COR-L47 (cell line): Measurements from ENCODE around the gene TFR2.

Experiments
- DNase-seq: peaks from one replicate; lab custom pipeline; 2025; lab: John Stamatoyannopoulos, UW

TFR2 gene

GRCh38 chr7:100613412-100614175, 27.8 kb downstream of the TFR2 start:
- no peak for DNase-seq

- no peak for DNase-seq
These were observed 28.5 kb downstream of the TFR2 start for GRCh38 chr7:100612730-100613390.

- DNase-seq: peak; percentile 98
These were observed 29.2 kb downstream of the TFR2 start, which contains the start of gene MOSPD3 for GRCh38 chr7:100611983-100612729. Gene MOSPD3, plus strand, starts transcription at chr7:100612540. Its CDS starts 252 bp downstream, at chr7:100612792.

GRCh38 chr7:100609958-100610357, 31.4 kb downstream of the TFR2 start:
- no peak for DNase-seq

GRCh38 chr7:100607111-100607510, 34.2 kb downstream of the TFR2 start:
- DNase-seq: no peak

GRCh38 chr7:100606313-100606712, 35.0 kb downstream of the TFR2 start:
- DNase-seq: no peak

- DNase-seq: no peak
These were observed 36.1 kb downstream of the TFR2 start for GRCh38 chr7:100604976-100605911.

- peak; percentile 71 for DNase-seq
These were observed 37.0 kb downstream of the TFR2 start for GRCh38 chr7:100604028-100604975.

- DNase-seq: no peak
These were observed 37.7 kb downstream of the TFR2 start for GRCh38 chr7:100603726-100604027.

- no peak for DNase-seq
These were observed 38.2 kb downstream of the TFR2 start for GRCh38 chr7:100602889-100603725.

- no peak for DNase-seq
These were observed 40.7 kb downstream of the TFR2 start for GRCh38 chr7:100600730-100601038.

- no peak for DNase-seq
These were observed 41.2 kb downstream of the TFR2 start for GRCh38 chr7:100599911-100600729.

GRCh38 chr7:100598425-100598824, 42.9 kb downstream of the TFR2 start:
- no peak for DNase-seq

GRCh38 chr7:100595188-100595587, 46.2 kb downstream of the TFR2 start:
- no peak for DNase-seq

GRCh38 chr7:100591596-100591995, 49.8 kb downstream of the TFR2 start:
- DNase-seq: no peak

GRCh38 chr7:100590077-100590737, 51.1 kb downstream of the TFR2 start:
- no peak for DNase-seq

- no peak for DNase-seq
These were observed 51.9 kb downstream of the TFR2 start for GRCh38 chr7:100589341-100589947.

- no peak for DNase-seq
These were observed 52.9 kb downstream of the TFR2 start for GRCh38 chr7:100588438-100588837.
